Hepatocyte (in vitro differentiated cells): Measurements from ENCODE around the gene SLC12A8.

Source experiments
- CTCF ChIP-seq: fragments of 200-600 bp; sonication (generic); IDR thresholded peaks from 2 replicates; pipeline ENCODE4 v1.5.1; 2016; ENCODE audit warnings: antibody characterized with exemption, mild to moderate bottlenecking; ENCODE audit not compliant: poor library complexity
- EZH2 ChIP-seq: fragments of 200-600 bp; sonication (generic); IDR thresholded peaks from 2 replicates; pipeline ENCODE4 v1.6.1; 2016; ENCODE audit warnings: antibody characterized with exemption, mild to moderate bottlenecking, borderline replicate concordance
- EZH2phosphoT487 ChIP-seq: fragments of 200-600 bp; sonication (generic); IDR thresholded peaks from one replicate; pipeline ENCODE4 v1.6.1; 2018; ENCODE audit warnings: antibody characterized with exemption, mild to moderate bottlenecking, low read depth, moderate library complexity; ENCODE audit not compliant: unreplicated experiment, severe bottlenecking

GRCh38 chr3:125039131-125040100 lies 173.1 kb downstream of the SLC12A8 start:
- TF ChIP-seq EZH2 (no peak), CTCF (no peak), EZH2phosphoT487 (no peak)
